IPS-18a (cell line): Measurements from ENCODE around the gene SIGMAR1.

Experiments
- H3K27ac ChIP-seq: one replicate; pipeline ENCODE4 v1.5.1; 2013; ENCODE audit warnings: low read length
- H3K27me3 ChIP-seq: one replicate; pipeline ENCODE4 v1.6.1; 2013; ENCODE audit warnings: mild to moderate bottlenecking, low read length; ENCODE audit not compliant: control insufficient read depth, insufficient read depth
- H3K36me3 ChIP-seq: one replicate; pipeline ENCODE4 v1.6.1; 2013; ENCODE audit warnings: low read depth, low read length; ENCODE audit not compliant: control insufficient read depth
- H3K4me1 ChIP-seq: one replicate; pipeline ENCODE4 v1.6.1; 2013; ENCODE audit warnings: low read depth, low read length; ENCODE audit not compliant: control insufficient read depth
- H3K4me3 ChIP-seq: one replicate; pipeline ENCODE4 v1.5.1; 2013; ENCODE audit warnings: low read length
- H3K9ac ChIP-seq: one replicate; pipeline ENCODE4 v1.6.1; 2013; ENCODE audit warnings: mild to moderate bottlenecking, low read length, moderate library complexity
- H3K9me3 ChIP-seq: one replicate; pipeline ENCODE4 v1.6.1; 2013; ENCODE audit warnings: low read depth, low read length; ENCODE audit not compliant: control insufficient read depth

SIGMAR1 gene

DNA sequence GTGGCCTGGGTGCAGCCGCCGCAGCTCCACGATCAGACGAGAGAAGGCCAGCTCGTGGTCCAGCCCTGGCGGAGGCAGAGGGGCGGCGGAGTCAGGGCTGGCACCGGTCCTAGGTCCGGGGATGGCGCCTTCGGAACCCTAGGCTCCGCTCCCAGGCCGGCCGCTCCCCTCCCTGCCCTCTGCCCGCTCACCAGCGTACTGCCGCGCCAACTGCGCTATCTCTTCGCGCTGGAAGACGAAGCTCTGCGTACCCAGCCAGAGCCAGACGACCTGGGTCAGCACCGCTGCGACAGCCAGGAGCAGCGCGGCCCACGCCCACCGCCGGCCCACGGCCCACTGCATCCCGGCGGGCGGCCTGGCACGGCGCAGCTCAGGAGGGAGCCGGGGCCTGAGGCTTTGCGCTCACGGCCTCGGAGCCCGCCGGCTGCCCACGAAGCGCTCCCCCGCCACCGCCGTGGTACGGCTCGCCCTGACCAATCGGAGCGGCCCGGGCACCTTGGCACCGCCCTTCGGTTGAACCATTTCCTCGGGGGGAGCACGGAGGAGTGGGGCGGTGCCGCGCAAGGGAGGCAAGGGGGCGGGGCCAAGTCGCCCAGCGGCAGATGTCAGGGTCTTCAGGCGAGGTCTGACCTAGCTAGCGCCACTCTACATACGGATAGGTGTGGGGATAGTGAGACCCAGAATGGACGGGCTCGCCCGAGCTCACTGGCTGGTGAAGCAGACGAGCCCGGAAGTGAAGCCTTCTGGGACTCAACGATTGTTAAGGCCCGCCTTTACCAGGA, at the start of gene SIGMAR1:
Gene SIGMAR1, minus strand, starts transcription at position 432 of the 782 bp plus-strand sequence. Its CDS starts 90 bp downstream, at position 342.
- H3K4me3 ChIP-seq, result peak within 1 kb of the TSS; percentile 81
- peaks cover 4% of the 10 kb centered on the region for H3K27me3 ChIP-seq
- H3K36me3 ChIP-seq, result peaks cover 5% of the 10 kb centered on the region
- H3K4me1 ChIP-seq, result peaks cover 5% of the 10 kb centered on the region
- peak within 1 kb of the TSS; percentile 76 for H3K9ac ChIP-seq
- H3K9me3 ChIP-seq, result no peaks in the 10 kb centered on the region
- no peak within 1 kb of the TSS for H3K27ac ChIP-seq

DNA sequence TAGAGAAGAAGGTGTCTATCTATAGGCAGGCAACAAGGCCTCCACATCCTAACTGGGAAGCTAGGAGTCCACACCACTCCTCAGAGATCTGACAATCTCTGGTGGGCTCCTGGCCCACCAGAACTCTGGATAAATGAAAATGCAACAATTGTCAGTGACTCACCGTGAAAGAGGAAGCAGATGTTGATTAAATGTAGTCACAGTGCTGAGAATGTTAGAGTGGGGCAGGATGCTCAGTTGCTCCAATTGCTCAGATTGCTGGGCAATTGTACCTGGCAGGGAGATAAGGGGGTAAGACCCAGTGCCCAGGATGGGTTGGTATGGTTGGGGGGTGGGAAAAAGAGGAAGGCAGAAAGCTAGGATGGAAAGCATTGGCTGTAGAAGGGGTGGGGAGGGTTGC, 49.1 kb upstream of the SIGMAR1 start:
- H3K4me3 ChIP-seq, result no peak overlapping the region
- H3K27me3 ChIP-seq, result no peaks in the 10 kb centered on the region
- H3K4me1 ChIP-seq, result no peaks in the 10 kb centered on the region
- no peaks in the 10 kb centered on the region for H3K9me3 ChIP-seq
- H3K9ac ChIP-seq, result no peak overlapping the region
- H3K36me3 ChIP-seq, result no peaks in the 10 kb centered on the region
- H3K27ac ChIP-seq, result no peak overlapping the region

DNA sequence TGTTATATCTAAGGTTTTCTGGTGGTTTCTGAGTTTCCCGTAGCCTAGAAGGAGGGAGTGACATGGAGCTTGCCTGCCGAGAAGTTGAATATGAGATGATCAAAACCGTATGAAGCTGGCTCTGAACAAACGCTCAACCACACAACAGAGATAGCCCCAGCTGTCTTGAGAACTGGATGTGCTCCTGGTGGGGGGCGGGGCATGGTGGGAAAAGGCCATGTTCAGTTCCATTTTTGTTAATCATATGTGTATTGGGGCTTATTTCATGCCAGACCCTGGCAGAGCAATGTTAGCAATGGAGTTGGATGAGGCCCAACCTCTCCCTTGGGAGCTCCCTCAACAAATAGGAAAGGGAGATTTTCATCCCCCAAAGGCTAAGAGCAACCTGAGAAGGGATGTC, 48.6 kb upstream of the SIGMAR1 start:
- Histone ChIP-seq H3K9me3 (no peaks in the 10 kb centered on the region), H3K9ac (no peak overlapping the region), H3K27ac (no peak overlapping the region), H3K4me1 (no peaks in the 10 kb centered on the region), H3K36me3 (no peaks in the 10 kb centered on the region), H3K27me3 (no peaks in the 10 kb centered on the region), H3K4me3 (no peak overlapping the region)

DNA sequence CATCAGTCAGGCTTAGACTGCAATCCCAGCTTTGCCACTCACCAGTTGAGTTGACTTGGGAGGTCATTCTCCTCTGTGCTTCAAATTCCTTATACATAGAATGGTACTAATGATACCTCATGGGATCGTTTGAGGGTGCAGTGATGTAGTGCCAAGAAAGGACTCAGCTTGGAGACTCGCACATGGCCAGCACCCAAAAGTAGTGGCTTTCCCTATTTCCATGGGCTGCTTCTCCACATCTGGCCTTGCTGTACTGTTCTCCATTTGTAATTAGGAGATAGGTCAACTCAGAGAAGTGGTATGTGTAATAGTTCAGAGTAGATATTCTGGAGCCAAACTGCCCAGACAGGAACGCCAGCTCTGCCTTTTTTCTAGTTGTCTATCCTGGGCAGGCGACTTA, 48.0 kb upstream of the SIGMAR1 start:
- no peak overlapping the region for H3K9ac ChIP-seq
- no peak overlapping the region for H3K27ac ChIP-seq
- H3K27me3 ChIP-seq, result no peaks in the 10 kb centered on the region
- no peak overlapping the region for H3K4me3 ChIP-seq
- no peaks in the 10 kb centered on the region for H3K4me1 ChIP-seq
- no peaks in the 10 kb centered on the region for H3K36me3 ChIP-seq
- H3K9me3 ChIP-seq, result no peaks in the 10 kb centered on the region

DNA sequence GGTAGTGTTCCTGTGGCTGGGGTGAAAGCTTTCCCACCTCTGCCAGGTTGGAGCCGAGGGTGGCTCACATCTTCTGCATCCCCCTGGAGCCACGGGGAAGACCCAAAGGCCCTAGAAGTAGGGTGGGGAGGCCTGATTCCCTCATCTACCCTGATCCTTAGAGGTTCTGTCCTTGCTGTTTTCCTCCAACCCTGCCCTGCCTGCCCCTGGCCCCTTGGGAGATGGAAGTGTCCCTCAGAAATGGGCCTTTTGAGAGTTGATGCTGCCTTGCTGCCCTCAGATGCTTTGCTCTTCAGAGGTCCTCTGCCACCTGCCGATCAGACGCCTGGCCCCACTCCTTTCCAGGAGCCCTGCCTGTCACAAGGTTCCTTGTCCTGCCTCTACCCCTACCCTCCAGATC, 47.2 kb upstream of the SIGMAR1 start:
- Histone ChIP-seq H3K4me1 (no peaks in the 10 kb centered on the region), H3K9me3 (no peaks in the 10 kb centered on the region), H3K4me3 (no peak overlapping the region), H3K27ac (no peak overlapping the region), H3K9ac (no peak overlapping the region), H3K36me3 (no peaks in the 10 kb centered on the region), H3K27me3 (no peaks in the 10 kb centered on the region)

DNA sequence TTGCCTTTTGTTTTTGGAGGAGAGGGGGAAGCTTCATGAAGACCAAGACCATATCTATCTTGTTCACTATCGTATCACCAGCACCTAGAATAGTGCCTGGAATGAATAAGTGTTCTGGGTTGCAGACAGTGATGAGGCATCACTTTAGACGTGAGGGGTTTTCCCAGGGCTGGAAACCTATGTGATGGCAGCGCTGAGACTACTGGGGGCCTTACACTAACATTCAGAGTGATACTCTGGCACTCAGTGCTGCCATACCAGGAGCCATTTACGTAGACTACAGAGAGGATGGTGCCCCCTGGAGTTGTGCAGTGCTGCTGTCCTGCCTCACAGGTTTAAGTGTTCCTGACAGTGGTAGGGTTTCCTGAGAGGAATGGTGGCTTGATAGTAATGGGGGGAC, 46.6 kb upstream of the SIGMAR1 start:
- Histone ChIP-seq H3K4me1 (no peaks in the 10 kb centered on the region), H3K27ac (no peak overlapping the region), H3K9me3 (no peaks in the 10 kb centered on the region), H3K4me3 (no peak overlapping the region), H3K36me3 (no peaks in the 10 kb centered on the region), H3K9ac (no peak overlapping the region), H3K27me3 (no peaks in the 10 kb centered on the region)

DNA sequence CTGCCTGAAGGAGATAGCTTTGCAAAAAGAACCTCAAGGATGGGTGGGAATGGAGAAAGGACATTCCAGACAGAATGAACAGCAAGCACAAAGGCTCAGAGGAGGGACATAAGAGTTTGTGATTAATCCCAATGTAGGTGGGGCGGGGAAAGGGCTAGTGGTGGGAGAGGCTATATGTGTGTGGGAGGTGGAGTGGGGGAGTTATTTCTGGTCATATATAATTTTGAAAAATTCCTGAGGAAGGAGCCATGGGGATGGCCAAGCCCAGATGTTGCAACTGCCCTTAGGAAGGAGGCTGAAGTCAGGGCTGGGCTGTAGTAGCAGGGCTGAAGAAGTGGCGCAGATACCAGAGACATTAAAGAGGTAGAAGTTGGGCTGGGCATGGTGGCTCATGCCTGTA, 38.3 kb upstream of the SIGMAR1 start:
- no peak overlapping the region for H3K27ac ChIP-seq
- H3K9me3 ChIP-seq, result no peaks in the 10 kb centered on the region
- H3K4me3 ChIP-seq, result no peak overlapping the region
- H3K27me3 ChIP-seq, result no peaks in the 10 kb centered on the region
- no peaks in the 10 kb centered on the region for H3K36me3 ChIP-seq
- no peak overlapping the region for H3K9ac ChIP-seq
- H3K4me1 ChIP-seq, result no peaks in the 10 kb centered on the region

DNA sequence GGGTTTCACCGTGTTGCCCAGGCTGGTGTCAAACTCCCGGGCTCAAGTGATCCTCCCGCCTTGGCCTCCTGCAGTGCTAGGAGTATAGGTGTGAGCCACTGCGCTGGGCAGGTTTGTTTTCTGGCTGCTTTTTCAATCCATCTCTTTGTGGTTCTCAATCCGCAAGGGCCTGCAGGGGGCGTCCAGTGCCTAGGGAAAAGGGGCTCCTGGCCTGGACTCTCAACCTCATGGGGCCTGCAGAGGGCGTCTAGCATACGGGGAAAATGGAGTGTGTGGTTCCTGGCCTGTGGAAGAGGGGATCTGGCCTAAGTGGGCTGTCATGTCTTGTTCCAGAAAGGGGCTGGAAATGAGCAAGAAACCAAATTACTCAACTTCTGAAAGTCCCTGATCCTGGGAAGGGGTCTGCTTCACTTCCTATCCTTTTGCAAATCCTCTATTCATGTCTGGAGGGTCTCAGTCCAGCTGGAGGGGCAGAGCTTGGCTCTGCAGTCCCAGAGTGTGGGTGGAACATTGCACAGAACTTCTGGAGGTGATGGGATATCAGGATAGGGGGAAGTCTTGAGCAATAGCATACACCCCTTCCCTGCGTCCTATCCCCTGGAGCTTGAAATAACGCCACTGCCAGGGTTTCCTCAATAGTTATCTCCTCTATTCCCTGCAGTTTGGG, 37.6 kb upstream of the SIGMAR1 start:
- Histone ChIP-seq H3K4me1 (no peaks in the 10 kb centered on the region), H3K9ac (no peak overlapping the region), H3K27ac (no peak overlapping the region), H3K36me3 (no peaks in the 10 kb centered on the region), H3K4me3 (no peak overlapping the region), H3K27me3 (no peaks in the 10 kb centered on the region), H3K9me3 (no peaks in the 10 kb centered on the region)

DNA sequence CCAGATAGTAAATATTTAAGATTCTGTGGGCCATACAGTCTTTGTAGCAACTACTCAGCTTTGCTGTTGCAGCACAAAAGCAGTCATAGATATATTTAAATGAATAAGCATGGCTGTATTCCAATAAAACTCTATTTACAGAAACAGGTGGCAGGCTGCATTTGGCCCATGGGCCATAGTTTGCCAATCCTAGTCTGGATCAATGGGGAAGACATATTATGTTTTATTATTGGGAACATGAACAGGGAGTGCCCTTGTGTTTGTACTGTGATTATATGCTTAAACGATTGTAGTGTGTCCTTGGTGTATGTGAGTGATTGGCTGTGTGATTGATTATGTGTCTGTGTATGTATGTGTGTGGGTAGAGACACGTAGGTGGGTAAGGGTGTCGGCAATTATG, 36.9 kb upstream of the SIGMAR1 start:
- no peaks in the 10 kb centered on the region for H3K9me3 ChIP-seq
- no peaks in the 10 kb centered on the region for H3K27me3 ChIP-seq
- H3K4me1 ChIP-seq, result no peaks in the 10 kb centered on the region
- H3K9ac ChIP-seq, result no peak overlapping the region
- no peaks in the 10 kb centered on the region for H3K36me3 ChIP-seq
- no peak overlapping the region for H3K27ac ChIP-seq
- H3K4me3 ChIP-seq, result no peak overlapping the region

DNA sequence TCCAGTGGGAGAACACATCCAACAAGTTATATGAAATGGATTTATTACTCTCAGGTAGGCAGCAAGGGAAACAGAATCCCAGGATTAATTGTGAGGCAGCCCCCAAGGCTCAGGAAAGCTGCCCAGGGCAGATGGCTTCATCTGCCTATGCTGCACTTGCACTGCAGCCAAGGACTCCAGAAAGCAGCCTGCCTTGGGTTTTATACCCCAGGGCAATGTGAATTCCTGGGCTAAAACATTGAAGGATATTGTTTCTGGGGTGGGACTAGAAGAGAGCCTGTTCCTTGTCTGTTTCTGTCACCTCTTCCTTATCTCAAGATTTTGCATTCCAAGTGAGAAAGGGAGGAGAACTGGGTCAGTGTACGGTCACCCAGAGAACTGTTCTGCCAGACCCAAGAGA, 33.7 kb upstream of the SIGMAR1 start:
- Histone ChIP-seq H3K36me3 (no peaks in the 10 kb centered on the region), H3K9me3 (no peaks in the 10 kb centered on the region), H3K27ac (no peak overlapping the region), H3K4me3 (no peak overlapping the region), H3K27me3 (no peaks in the 10 kb centered on the region), H3K9ac (no peak overlapping the region), H3K4me1 (no peaks in the 10 kb centered on the region)

DNA sequence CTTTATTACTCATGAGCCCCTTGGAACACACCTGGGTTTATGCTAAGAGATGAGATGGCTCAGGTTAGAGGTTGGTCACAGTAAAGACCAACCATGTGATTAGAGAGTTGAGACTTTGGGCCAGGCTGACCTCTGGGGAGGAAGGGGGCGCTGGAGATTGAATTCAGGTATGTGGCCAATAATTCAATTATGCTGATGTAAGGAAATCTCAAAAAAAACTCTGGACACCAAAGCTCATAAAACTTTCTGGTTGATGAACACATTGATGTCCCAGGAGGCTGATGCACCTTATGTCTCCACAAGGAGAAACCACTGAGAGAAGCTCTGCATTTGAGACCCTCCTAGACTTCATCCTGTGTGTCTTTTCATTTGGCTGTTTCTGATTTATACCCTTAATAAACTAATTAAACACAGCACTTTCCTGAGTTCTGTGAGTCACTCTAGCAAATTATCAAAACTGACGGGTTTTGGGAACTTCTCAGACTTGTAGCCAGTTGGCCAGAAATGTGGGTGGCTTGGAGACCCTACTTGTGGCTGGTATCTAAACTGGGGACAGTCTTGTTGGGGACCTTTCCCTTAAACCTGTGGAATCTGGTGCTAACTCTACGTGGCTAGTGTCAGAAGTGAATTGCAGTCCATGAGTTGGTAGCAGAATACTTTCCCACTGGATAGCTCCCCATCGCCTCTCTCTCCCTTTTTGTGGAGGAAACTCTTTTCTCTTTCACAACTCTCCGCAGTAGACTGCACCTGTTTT, 32.4 kb upstream of the SIGMAR1 start:
- Histone ChIP-seq H3K36me3 (no peaks in the 10 kb centered on the region), H3K9ac (no peak overlapping the region), H3K4me3 (no peak overlapping the region), H3K27ac (no peak overlapping the region), H3K4me1 (no peaks in the 10 kb centered on the region), H3K27me3 (no peaks in the 10 kb centered on the region), H3K9me3 (no peaks in the 10 kb centered on the region)
